Dermis microvascular lymphatic vessel endothelial cell (primary cell): ENCODE results near the gene SPATA12. TPM values are rescaled to one million over a fixed set of nuclear protein-coding genes. Genes with fewer than 3 reads are reported as not detected.
"Not testable (repeated sequence)": the region's sequence is repeated elsewhere in the genome, so short reads cannot be mapped to it uniquely, and the experiment has no call there.

ENCODE experiments used
- DNase-seq, 2 donors: peaks; one replicate each; pipeline versions ENCODE4 v3.0.0 to v3.0.0-alpha.2; 2010; ENCODE audit warnings: low read depth in 2 of 2
- total RNA-seq: library from RNA; depleted of rRNA; stranded (reverse); fragments of >200 nt; gene quantifications from 2 replicates; pipeline ENCODE4 v1.2.1, GENCODE V29; 2014

SPATA12 gene
- total RNA-seq, 1 donor from 2014 or later: 0.39 TPM

DNA sequence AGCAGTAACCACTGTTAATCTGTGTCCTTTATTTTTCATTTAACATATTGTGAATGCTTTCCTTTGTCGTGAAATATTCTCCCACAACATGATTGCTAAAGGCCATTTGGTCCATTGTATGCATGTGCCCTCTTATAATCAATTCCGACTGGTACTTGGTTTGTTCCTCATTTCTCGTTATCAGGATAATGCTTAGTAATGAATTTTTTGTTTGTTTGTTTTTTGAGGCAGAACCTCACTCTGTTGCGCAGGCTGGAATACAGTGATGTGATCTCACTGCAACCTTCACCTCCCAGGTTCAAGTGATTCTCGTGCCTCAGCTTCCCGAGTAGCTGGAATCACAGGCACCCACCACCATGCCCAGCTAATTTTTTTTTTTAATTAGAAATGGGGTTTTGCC, 22.0 kb downstream of the SPATA12 start:
- no peak for DNase-seq

GRCh38 chr3:57083266-57083995, 23.0 kb downstream of the SPATA12 start:
- not testable (repeated sequence) for DNase-seq

DNA sequence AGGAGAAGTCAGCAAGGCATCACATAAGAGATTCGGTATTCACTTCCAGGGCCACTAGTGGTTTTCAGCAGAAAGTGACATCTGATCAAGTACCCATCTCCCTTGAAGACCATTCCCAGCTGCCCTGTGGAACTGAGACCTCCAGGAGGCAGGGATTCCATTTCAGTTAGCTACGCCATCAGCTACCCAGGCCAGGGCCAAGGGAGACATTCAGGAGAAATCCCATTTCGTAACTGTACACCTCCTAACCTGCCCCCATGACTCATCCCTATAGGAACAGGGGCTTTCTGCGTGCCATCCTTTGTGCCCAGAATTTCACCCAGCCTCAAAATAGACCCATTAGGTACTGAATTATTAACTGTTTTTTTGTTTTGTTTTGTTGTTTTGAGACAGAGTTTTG, 24.7 kb downstream of the SPATA12 start:
- DNase-seq: no peak

GRCh38 chr3:57086201-57086600, 25.7 kb downstream of the SPATA12 start:
- DNase-seq: no peak

DNA sequence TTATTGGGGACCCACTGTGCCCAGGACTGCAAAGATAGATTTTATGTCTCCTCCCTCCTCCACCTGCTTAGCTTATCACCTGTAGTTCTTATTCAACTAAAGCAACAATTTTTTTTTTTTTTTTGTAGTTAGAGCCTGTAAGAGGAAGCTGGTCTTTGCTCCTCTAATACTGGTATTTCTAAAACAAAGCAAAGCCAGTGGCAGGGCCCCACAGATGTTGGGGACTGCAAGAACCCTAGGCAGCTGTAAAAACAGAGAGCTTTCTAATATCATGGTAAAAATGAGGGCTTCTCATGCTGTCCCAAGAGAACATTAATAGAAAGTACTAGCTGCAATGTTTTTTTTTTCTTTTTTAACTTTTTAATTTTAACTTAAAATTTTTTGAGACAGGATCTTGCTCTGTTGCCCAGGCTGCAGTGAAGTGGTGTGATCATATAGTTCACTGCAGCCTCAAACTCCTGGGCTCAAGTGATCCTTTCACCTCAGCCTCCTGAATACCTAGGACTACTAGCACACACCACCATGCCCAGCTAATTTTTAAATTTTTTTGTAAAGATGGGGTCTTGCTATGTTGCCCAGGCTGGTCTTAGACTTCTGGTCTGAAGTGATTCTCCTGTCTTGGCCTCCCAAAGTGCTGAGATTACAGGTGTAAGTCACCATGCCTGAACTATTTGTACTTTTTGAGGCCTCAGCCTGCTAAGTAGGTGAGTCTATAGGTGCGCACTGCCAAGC, 27.1 kb downstream of the SPATA12 start:
- DNase-seq: no peak

DNA sequence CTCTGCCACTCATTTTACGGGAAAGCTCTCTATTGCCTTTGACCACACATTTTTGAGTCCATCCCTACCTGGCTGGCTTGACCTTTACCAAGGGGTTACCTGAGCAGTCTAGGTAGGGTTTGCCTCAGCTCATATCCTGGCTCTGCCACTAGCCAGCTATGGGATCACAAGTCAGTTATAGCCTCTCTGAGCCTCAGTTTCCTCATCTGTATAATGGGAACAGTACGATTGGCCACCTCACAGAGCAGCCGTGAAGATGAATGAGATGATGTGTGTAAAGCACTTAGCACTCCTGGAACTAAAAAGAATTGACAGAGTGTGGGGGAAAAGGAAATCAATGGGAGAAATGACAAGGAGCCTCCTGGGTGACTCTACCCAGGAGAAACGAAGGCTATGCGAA, 28.0 kb downstream of the SPATA12 start:
- DNase-seq: no peak

- DNase-seq: no peak
Measured at GRCh38 chr3:57089043-57089442, 28.6 kb downstream of the SPATA12 start.

DNA sequence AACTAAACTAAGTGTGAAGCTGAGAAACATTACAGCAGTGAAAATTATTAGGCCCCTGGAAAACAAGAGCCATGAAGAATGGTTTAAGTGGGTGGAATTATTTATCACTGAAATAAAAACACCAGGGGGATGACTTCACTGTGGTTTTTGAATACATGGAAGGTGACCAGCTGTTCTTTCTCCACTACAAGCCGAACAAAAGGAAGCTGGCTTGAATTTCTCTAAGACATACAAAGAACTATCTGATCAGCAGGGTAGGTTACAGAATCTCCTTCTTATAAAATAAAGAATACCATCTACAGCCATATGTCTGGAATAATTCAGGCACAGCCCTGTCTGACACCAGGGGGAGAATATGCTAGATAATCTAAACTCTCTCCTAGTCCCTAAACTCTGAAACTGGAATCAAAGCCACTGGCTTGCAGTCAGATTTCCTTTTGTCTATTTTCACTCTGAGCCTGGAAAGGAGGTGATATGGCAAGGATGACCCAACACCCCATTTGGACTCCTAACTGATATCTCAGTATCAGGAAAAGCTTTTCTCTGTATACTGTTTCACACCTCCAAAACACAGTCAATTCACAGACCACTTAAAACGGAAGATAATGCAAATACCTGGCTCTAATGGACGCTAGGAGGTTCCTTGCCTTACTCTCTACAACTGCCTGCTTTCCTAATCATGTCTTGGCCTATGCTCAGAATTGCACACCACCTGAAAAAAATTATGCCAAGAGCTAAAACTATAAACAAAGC, 31.2 kb downstream of the SPATA12 start:
- DNase-seq: no peak

DNA sequence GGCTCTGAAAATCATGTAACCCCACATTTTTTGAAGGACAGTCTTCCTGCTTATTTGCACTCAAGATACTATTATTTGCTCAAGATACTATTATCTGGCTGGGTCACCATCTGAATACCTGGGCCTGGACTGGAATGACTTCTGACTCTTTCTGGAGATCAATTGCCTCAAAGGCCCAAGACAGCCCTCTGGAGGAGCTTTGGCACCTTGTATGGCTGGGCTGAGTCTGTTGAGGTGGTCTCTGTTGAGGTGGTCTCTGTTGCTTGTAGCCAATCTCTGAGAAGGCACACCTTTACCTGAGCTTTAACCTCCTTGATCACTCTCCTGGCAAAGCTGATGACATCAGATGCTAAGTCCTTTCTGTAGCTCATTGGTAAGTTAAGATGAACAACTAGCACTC, 33.0 kb downstream of the SPATA12 start:
- DNase-seq: no peak

DNA sequence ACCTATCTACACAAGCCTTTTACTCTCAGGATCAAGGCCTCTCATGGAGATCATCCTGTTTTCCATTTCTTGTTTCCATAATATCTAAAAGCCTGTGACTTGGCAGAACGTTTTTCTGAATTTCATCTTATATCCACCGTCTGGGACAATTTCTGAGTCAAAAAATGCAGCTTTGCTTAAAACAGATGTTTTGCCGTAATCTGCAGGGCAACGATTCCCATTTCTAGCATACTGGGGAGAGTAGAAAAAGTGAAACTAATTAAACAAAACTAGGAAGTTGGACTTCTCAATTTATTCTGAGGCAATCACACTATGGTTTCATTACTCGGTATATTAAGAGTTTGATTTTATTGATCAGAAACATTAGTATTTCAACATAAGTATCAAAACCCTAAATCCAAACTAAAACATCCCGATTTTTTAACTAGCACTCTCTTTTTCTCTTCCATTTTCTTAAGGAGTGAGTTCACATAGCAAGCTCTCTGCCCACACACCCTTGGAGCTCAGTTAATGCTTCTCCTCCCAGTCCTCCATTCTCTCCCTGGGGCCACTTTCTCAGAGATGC, 33.6 kb downstream of the SPATA12 start:
- no peak for DNase-seq

DNA sequence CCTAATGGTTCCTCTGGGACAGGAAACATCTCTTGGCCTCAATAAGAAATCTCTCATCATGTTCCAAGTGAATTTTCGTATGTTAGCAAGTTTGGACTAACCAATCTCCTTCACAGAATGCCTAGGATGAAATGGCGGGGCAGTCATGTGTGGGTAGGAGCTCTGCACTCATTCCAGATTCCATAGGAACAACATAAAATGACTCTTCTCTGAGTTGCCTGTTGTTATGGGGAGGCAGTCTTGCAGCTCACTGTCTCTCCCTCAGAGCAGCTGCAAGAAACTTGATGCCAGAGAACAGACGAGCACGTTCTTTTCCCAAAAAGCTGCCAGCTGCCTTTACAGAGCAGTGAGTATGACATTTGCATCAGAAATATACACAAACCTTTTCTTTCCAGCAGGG, 34.1 kb downstream of the SPATA12 start:
- no peak for DNase-seq

DNA sequence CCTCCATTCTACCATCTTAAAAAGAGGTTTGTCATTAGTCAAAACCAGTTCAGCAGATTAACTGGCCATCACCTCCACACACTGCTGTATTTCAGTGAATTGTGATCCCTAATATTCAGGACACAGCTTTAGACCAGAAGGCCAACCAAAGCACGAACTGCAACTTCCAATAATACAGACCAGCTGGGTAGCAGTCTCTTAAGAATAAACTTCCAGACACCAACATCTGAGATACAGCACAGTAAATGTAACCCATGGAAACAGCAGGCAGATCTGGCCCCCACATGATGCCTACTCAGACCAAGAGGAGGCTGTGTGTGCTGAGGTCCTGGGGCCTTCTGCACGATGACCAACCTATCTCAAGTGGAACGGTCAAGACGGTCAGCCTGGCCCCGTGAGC, 34.9 kb downstream of the SPATA12 start:
- DNase-seq: no peak

DNA sequence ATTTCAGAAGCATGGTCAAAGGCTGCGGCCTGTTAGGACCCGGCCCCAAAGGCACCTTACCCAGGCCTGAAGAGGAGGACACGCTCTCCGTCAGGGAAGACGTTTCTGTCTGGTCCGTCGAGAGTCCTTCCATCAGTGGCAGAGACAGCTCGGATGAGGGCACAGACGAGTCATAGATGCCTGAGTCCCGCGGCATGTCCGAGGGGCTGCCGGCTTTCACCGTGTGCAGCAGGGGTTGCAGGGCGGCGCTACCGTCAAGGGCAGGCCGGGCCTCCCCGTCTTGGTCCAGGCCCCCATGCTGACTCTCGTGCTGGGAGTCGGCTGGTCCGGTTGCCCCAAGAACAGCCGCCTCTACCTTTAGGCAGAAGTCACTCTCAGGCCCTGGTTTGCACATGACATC, 37.1 kb downstream of the SPATA12 start:
- DNase-seq: no peak

DNA sequence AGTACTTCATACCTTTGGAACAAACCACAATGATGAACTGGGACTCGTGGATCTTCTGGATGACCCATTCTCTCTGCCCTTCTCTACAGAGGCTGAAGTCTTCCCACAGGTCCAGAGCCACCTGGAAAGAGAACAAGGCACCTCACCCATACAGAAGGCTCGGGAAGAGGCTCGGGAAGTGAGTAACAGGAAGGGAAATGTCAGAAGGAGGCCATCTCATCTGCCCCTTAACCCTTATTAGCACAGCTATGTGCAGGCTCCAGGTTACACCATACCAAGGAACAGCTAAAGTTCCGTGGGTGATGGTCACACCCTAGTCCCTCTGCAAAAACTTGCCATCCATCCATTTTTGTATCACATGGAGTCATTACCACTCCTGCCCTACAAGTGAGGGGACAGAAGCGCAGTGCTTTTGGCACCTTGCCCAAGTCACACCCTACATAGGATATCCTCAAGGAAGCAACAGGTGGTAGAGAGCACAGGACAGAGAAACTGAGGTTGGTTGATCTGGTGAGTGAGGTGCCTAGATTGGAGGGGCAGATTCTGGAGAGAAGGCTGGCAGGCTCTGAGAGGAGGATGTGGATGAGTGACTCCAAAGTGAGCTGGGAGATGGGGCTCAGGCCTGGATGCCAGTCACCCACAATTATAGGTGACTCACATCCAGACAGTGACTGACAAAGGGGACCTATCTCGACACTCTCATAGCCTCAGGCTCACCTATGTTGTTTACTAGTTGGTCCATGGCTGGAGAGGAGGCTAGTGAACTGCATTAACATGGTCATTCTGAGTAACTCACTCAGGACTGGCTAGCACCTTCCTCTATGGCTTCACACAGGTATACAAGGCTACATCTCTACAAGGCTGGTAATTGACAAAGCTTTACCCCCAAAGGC, 38.2 kb downstream of the SPATA12 start:
- DNase-seq: peak in 1 of 2 donors; percentile 12

DNA sequence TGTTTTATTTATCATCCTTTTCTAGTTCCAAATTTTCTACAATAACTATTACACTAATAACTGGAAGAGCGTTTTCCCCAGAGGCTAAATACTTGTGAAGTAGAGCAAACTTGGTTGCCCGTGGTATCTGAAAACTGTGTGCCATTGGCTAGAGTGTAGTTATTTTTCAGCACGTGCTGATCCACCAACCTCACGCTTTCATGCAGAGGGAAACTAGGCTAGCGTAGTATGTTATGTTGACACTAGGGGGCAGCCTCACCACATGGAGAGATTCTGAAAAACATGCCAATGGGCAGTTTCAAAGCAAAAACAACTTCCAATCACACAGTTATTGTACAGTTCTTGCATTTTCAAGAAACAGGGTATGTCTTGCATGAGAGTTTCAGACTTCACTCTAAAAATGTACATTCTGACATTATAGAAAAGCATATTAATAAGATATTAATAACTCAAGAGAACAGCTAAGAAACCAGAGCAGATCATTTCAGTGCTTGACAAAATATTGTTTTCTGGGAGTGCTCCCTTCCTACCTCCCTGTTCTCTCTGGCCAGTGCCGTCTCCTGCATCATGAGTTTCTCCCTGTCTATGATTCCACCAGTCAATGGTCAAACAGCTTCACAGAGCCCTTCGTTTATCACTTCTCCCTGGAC, 39.7 kb downstream of the SPATA12 start:
- DNase-seq: peak; percentile 56 to 77

- no peak for DNase-seq
Measured at GRCh38 chr3:57105585-57105984, 45.1 kb downstream of the SPATA12 start.

DNA sequence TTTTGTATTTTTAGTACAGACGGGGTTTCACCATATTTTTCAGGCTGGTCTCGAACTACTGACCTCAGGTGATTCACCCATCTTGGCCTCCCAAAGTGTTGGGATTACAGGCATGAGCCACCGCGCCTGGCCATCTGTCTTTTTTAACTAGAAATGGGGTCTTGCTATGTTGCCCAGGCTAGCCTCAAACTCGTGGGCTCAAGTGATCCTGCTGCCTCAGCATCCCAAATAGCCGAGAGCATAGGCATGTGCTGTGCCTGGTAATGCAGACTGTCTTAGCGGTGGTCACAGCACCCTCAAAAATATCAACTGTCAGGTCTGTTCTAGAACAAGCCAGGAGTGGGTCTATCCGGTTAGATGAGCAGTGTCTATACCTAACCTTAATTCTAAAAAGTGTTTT, 48.2 kb downstream of the SPATA12 start:
- DNase-seq: no peak

GRCh38 chr3:57109437-57110199, 49.2 kb downstream of the SPATA12 start:
- no peak for DNase-seq

DNA sequence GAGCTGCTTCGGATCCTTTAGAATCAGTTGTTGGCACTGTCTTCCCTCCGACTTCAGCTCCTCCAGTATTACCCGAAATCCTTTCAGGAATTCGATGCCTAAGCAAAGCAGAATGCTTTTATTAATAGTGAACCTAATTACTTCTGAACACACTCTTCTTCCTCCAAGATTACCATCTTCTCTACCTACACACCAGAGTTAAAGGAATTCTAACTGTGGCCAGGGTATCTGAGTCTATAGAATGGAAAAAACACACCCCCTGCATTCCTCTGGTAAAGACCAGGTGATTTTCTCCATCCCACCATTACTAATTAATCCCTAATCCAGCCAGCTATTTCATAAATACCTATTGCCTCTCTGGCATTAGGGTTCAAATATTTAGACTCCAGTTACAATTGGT, 49.8 kb downstream of the SPATA12 start:
- no peak for DNase-seq

DNA sequence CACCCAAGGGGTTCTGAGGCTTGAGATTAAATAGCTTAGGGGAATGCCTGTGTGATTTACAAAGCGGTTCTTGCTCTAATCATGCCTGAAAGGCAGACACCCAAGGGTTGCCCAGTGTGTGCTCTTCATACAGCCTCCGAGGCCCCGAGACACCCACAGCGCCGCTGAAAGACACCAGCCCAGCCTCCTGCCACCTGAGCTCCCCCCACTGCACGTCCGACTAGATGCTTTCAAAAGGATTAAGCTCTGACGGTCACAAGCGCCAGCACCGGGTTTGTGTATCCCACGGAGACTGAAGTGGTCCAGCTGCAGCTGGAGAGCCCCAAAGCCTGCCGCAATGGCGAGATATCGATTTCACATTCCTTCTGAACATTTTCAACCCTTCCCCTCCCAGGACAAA, 50.3 kb downstream of the SPATA12 start:
- no peak for DNase-seq
